HG03095 (cell line): ENCODE data around the gene CKB.

Experiments
- ATAC-seq: cut with Tn5 transposase; IDR thresholded peaks from one replicate; pipeline ENCODE4 v1.9.1; 2021; ENCODE audit warnings: moderate library complexity; ENCODE audit not compliant: unreplicated experiment

The CKB gene

DNA sequence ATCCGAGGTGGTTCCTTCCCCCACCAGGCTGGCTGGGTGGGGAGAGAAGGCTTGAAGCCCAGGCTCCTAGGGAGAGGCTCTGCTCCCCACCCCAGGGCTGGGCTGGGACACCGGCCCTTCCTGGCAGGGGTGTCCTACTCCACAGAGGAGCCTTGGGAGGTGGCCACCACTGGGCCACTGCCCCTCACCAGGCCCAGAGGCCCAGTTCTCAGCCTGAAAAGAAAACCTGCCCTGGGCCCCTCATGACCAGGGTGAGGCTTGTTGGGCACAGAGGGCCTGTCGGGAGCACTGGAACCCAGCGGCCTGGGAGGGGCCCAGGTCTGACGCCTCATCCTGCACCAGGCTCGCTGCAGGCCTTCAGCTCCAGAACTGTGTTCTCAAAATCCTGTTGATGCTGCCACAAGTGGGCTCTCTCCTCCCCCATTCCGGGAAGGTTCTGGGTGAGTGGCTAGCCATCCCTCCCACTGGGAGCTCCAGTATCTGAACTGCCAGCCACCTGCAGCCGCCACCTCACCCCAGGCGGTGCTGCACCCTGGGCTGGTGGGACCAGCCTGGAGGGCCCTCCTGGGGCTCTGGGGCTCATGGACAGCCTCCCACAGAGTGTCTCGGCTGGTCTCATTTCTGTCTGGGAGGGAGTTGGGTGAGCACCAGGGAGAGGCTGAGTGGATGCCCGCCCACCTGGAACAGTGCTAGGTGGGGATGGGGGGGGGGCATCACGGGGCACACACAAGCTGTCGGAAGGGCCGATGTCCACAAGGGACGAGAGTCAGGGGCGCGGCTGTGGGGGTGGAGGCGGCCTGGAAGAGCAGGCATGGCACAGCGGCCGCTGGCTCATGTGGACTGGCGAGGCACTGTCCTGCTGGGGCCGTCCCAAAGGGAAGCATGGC lies 28.1 kb upstream of the CKB start:
- ATAC-seq, result no peak

DNA sequence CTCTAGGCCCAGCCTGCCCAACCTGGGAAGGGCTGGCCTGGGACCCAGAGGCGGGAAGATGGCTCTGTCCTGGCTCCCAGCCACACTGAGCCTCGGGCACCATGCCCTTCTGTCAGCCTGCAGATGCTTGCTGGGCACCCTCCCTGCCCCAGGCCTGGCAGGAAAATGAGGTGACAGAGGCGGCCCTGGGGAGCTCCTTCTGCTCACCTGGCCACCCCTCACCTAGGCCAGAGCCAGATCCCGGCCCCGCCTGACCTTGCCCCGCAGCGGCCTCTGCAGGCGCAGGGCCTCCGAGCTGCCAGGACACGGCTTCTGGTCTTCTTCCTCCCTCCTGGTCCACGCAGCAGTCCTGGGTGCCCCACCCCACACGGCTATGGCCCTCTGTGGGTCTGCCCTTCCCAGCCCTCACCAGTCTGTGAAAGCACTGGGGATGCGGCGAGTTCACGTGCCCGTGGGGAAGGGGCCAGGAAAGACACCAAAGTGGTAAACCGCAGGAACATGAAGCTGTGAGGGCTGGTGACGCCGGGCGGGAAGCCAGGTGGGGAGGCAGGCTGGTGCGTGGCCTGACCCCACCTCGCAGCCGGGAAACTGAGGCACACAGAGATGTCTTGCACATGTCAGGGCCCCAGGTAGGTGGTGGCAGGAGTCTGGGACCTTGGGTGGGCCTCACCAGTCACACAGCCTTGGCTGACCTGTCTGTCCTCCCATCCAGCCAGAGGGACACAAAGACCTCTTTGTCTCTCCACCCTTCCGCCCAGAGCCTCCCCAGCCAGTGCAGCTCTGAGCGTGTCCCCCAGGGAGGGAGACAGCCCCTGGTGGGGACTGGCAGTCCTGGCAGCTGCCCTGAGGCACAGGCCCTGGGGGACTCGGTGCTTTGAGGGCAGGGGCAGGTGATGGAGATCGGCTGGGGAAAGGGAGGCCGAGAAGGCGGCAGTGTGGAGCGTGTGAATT lies 27.0 kb upstream of the CKB start:
- no peak for ATAC-seq

DNA sequence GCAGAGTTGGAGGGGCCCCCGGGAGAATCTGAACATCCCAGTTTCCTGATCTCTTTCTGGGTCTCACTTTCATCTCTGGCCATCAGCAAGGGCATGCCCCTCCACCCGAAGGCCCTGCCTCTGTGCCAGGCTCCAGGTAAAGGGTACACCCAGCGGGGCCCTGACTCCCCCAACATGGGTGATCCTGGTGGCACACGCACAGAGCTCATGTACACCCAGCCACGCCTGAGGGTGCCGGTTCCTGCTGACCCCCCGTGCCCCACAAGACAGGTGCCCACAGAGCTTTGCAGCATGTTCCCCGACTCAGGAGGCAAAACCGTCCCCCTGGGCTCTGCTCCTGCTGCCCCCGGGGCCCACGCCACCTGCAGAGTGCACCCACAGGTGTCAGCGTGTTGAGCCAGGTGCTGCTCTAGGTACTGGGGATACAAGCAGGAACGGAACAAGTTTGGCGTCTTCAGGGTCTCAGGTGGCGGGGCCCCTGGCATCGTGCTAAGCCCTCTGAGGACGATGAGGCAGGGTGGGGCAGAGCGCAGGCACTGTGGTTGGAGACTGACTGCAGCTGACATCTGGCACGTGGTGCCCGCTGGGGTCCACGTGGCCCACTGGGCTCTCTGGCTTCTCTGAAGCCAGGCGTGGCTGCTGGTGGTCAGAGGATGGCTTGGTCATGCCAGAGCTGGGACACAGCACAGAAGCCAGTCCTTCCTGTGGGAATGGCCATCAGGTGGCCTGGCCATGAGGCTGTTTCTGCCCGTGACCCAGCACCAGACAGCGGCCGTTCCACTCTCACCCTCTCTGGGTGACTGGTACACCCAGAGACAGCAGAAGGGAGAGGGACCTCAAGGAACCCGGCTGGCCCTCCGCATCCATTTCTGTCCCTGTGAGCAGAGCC lies 26.1 kb upstream of the CKB start:
- ATAC-seq, result no peak

DNA sequence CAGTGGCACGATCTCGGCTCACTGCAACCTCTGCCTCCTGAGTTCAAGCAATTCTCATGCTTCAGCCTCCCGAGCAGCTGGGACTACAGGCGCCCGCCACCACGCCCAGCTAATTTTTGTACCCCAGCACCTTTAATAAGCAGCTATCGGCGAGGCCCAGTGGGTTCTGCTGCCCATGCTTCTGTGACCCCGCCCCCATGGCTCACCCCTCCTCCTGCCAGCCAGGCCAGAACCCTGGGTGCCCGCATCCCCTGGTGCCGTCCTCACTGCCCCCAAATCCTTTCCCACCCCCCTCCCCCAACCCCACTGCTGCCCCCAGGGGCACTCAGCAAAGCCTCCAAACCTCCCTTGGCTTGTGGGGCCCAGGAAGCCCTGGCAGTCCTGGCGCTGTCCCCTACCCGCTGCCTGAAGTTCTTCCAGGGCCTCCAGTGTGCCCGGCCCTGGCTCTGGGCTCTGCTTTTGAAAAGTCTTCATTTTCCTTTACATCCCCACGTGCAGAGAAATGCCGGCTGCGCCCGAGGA lies 25.4 kb upstream of the CKB start:
- ATAC-seq, result no peak

- no peak for ATAC-seq
Observed at GRCh38 chr14:103547455-103547940, 24.9 kb upstream of the CKB start.

DNA sequence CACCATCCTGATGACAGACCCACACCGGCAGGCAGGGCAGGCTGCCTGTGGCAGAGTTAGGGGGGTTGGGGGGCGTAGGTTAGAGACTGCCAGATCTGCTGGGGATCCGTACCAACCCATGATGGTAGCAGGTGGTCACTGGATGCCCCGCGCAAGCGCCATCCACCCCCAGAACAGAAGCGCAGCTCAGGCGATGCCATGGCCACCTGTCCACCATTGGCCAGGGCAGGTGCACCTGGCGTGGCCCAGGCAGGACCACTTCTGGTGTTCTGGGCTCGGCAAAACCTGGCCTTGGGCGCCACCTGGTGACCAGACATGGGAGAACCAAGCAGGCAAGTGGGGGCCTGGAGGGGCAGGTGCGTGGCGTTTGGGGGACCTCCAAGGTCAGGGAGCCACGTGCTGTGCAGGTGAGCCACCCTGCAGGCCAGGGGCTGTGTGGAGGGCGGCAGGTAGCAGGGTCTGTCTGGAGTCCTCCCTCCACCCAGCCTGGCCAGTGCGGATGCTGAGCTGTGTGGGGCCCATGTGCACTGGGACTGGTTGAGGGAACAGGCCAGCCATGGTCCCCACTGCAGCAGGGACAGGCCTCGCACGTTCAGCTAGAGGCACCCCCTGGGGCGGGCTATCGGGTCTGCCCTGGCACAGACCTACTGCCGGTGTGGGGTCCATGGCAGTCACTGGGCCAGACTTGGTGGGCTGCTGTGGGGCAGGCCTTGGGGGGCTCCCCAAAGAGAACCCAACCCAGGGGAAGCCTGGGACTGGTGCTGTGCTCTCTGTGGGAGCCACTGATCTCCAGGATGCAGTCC lies 24.2 kb upstream of the CKB start:
- ATAC-seq, result no peak

DNA sequence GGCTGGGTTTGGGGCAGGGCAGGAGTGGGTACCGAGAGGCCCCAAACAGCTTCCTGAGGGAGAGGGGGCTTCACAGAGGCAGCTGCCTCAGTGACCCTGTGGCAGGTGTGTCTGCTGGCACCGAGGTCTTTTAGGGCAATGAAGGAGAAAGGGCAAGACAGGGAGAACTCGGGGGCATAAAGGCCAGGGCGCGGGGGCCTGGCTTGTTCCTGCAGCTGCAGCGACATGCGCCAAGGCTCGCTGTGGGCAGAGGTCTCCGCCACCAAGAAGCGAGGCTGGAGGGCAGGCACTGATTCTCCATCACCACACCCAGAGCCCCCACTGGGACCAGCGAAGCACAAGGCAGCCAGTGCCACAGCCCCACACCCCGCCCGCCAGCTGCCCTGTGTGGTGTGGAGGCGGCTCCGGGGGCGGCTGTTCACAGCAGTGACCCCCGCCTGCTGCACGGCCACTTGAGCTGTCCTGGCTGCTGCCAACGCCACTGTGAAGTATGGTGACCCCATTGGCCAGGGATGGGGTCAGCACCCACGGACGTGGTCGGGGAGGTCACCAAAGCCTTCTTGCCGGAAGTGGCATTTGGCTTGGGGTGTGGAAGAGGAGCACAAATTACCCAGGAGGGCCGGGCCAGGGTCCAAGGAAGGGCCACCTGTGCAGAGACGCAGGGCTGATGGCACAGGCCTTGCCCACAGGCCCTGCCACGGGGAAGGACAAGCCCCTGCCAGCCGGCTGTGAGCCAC lies 23.5 kb upstream of the CKB start:
- ATAC-seq, result no peak

GRCh38 chr14:103545219-103545914 lies 22.7 kb upstream of the CKB start:
- no peak for ATAC-seq

GRCh38 chr14:103544388-103545218 lies 22.0 kb upstream of the CKB start:
- no peak for ATAC-seq

DNA sequence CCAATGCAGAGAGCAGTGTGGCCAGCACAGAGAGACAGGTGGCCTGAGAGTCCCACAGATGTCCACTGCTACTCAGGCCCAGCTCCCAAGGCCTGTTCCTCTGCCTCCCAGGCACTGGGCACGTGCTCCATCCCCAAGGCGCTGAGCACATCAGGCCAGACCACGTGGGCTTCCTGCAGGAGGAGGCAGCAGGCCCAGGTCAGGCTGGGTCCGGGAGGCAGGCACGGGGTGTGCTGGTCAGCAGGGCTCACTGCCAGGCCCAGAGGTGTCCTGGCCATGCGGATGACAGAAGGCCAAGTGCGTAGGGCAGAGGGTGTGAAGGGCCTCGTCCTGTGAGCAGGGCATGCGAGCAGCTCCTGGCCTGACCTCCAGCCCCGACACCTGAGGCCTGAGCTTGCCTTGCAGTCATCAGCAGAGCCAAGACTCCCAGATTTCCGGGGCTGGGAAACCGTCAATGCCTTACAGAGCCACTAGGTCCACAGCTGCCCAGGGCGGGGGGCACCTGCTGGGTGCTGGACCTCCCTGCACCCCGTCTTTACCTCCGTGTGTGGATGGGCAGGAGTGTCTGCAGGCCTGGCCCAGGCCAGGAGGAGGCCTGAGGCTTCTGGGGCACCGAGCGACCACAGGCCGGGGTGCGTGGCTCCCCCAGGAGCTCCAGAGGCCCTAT lies 21.2 kb upstream of the CKB start:
- ATAC-seq, result no peak

DNA sequence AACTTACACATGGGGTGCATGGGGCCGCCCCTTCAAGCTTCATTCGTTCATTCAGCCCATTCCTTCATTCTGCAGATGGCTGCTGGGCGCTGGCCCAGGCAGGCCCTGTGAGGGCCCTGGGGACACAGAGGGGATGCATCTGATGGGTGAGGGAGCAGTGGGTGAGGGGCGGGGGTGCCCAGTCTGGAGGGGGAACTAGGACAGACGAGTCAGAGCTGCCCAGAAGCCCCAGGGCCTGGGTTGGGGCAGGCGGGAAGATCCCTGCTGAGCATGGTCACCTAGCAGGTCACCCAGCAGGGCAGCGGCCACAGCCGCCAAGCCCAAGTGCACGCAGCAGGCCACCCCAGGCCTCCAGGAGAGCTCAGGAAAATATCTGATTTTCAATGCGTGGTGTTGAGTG lies 20.5 kb upstream of the CKB start:
- no peak for ATAC-seq

DNA sequence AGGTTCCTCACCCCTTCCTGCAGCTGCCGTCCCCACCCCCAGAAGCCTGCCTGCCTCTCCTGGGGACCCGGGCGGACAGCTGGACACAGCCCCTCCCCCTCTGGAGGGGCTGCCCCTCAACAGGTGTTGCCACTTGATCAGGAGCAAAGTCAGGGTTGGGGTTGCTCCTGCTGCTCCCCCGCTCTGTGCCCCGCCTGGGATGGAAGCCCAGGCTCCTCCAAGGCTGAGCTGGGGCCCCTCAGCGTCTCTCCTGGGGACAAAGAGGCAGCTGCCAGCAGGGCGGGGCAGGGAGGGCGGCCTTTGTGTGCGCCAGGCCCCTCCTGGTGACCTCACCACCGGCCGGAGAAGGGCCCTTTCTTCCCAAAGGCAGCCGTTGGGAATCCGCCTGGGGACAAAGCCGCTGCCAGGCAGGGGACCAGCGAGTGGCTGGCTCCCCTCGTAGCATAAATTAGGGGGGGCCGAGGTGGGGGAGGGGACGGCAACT lies 20.0 kb upstream of the CKB start:
- ATAC-seq, result no peak

DNA sequence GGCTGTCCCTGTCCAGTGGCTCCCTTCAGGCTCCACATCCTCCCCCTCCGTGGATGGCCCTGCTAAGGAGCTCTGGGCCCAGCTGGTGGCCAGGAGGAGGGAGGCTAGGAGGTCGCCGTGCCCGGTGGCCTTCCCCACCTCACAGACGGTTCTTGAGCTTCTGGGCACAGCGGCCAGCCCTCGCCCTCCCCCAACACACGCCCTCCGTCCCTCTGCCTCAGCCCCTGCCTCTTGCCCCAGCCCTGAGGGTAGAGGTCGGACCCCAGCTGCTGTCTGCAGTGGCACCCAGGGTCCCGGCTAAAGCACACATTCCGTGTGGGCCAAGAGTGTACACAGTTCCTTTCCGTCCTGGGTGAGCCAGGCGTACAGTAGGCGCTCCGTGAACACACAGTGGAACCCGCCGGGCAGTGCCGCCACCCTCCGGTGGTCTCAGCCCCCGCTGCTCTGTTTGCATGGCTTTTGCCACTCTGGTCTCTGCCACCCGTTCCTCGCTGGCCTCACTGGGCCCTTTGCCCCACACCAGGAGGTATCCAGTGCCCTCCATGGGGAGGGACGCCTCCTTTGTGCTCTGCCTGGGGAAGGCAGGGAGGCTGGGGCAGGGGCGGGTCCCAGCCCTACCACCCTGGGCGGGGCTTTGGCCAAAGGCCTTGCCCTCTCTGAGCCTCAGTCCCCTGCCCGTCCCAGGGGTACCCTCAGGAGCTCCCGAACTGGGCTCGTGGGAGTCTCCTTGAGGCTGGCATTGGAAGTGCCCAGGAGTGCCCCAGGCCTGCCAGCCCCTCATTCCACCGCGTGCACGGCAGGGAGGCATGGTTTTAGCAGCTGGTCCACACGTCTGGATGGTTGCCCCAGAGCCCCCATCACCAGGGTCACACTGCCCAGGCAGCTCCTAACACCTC lies 19.3 kb upstream of the CKB start:
- no peak for ATAC-seq

GRCh38 chr14:103540821-103541708 lies 18.4 kb upstream of the CKB start:
- no peak for ATAC-seq
